ENCODE results near the gene AIF1.
A peak's percentile ranks its signal among the peaks of the same experiment; 100 is the strongest.

The AIF1 gene

GRCh38 chr6:31664790-31665500 lies 49.9 kb downstream of the AIF1 start, which contains the start of gene GPANK1:
GPANK1 (minus strand) TSS chr6:31664997; CDS start chr6:31664478, 519 bp downstream.
- peak; percentile 75 for DNase-seq

- peak; percentile 89 for DNase-seq
These were observed 50.7 kb downstream of the AIF1 start, which contains the start of gene CSNK2B for GRCh38 chr6:31665501-31666336. CSNK2B (plus strand) TSS chr6:31666080; CDS start chr6:31666832, 752 bp downstream.

- no peak for DNase-seq
These were observed 51.4 kb downstream of the AIF1 start for GRCh38 chr6:31666337-31666965.
